ENCODE measurements around the gene BRD9. TPM values are rescaled to one million over a fixed set of nuclear protein-coding genes. Genes with fewer than 3 reads are reported as not detected.

Gene BRD9
- polyA plus RNA-seq, 1 donor (not counting 4 experiments of a cell fraction or from before 2014, with no cell fraction given): 10.1 TPM

- Histone ChIP-seq H3K4me2 (ENCODE audit: control insufficient read depth, extremely low read depth, insufficient read depth, low read depth, low read length) (no peak overlapping the region), H3K9ac (ENCODE audit: control insufficient read depth, extremely low read depth, insufficient read depth, low read length) (no peak overlapping the region), H3K36me3 (ENCODE audit: control insufficient read depth in 2 of 2, extremely low read depth in 1 of 2, insufficient read depth in 2 of 2, low read length in 2 of 2) (peaks cover 59 to 73% of the 10 kb centered on the region in 2 experiments), H3K4me3 (ENCODE audit: control insufficient read depth in 2 of 3, extremely low read depth in 1 of 3, insufficient read depth in 2 of 3, low read depth in 1 of 3, low read length in 3 of 3) (no peak overlapping the region), H2AFZ (ENCODE audit: control insufficient read depth, low read length) (no peak overlapping the region), H3K27me3 (ENCODE audit: control insufficient read depth, extremely low read depth, insufficient read depth, low read length) (no peaks in the 10 kb centered on the region), H3K9me3 (ENCODE audit: control insufficient read depth, low read depth, low read length) (no peaks in the 10 kb centered on the region), H3K79me2 (ENCODE audit: control insufficient read depth, insufficient read depth, low read length) (peaks cover 89% of the 10 kb centered on the region), H3K4me1 (ENCODE audit: control insufficient read depth, extremely low read depth, insufficient read depth, low read length) (peaks cover 10% of the 10 kb centered on the region), H4K20me1 (ENCODE audit: control insufficient read depth, extremely low read depth, insufficient read depth, low read length) (peaks cover 12% of the 10 kb centered on the region), H3K27ac (ENCODE audit: control insufficient read depth, insufficient read depth, low read length) (no peak overlapping the region), H3K9me1 (ENCODE audit: control insufficient read depth, extremely low read depth, insufficient read depth, low read length) (no peaks in the 10 kb centered on the region)
- DNase-seq (ENCODE audit: low read depth, low spot score) (no peak), FAIRE-seq (no peak)
- no peak for TF ChIP-seq EZH2 (IDR thresholded peaks at IDR 0.05; ENCODE audit: low read length)
- no peak for TF ChIP-seq CTCF (optimal IDR thresholded peaks at IDR 0.05 in 1 of 3, IDR thresholded peaks at IDR 0.05 in 1 of 3, conservative IDR thresholded peaks at IDR 0.05 in 1 of 3; ENCODE audit: extremely low read depth in 1 of 3, insufficient read depth in 2 of 3, low read length in 3 of 3)
- dilution Hi-C loops (cut with MboI; ENCODE audit: extremely low pct_ligation_motif_present, low sequenced_read_pairs): no loop called here
Measured at GRCh38 chr5:886716-887325, 5.8 kb downstream of the BRD9 start.

GRCh38 chr5:886036-886435, 6.6 kb downstream of the BRD9 start:
- Histone ChIP-seq H3K4me1 (ENCODE audit: control insufficient read depth, extremely low read depth, insufficient read depth, low read length) (peaks cover 3% of the 10 kb centered on the region), H3K79me2 (ENCODE audit: control insufficient read depth, insufficient read depth, low read length) (peaks cover 85% of the 10 kb centered on the region), H2AFZ (ENCODE audit: control insufficient read depth, low read length) (no peak overlapping the region), H3K4me3 (ENCODE audit: control insufficient read depth in 2 of 3, extremely low read depth in 1 of 3, insufficient read depth in 2 of 3, low read depth in 1 of 3, low read length in 3 of 3) (no peak overlapping the region), H3K9me1 (ENCODE audit: control insufficient read depth, extremely low read depth, insufficient read depth, low read length) (no peaks in the 10 kb centered on the region), H4K20me1 (ENCODE audit: control insufficient read depth, extremely low read depth, insufficient read depth, low read length) (peaks cover 13% of the 10 kb centered on the region), H3K27me3 (ENCODE audit: control insufficient read depth, extremely low read depth, insufficient read depth, low read length) (no peaks in the 10 kb centered on the region), H3K4me2 (ENCODE audit: control insufficient read depth, extremely low read depth, insufficient read depth, low read depth, low read length) (no peak overlapping the region), H3K9me3 (ENCODE audit: control insufficient read depth, low read depth, low read length) (no peaks in the 10 kb centered on the region), H3K27ac (ENCODE audit: control insufficient read depth, insufficient read depth, low read length) (no peak overlapping the region), H3K36me3 (ENCODE audit: control insufficient read depth in 2 of 2, extremely low read depth in 1 of 2, insufficient read depth in 2 of 2, low read length in 2 of 2) (peaks cover 61 to 76% of the 10 kb centered on the region in 2 experiments), H3K9ac (ENCODE audit: control insufficient read depth, extremely low read depth, insufficient read depth, low read length) (no peak overlapping the region)
- dilution Hi-C loops (cut with MboI; ENCODE audit: extremely low pct_ligation_motif_present, low sequenced_read_pairs): no loop called here
- no peak for FAIRE-seq
- TF ChIP-seq CTCF (optimal IDR thresholded peaks at IDR 0.05 in 1 of 3, IDR thresholded peaks at IDR 0.05 in 1 of 3, conservative IDR thresholded peaks at IDR 0.05 in 1 of 3; ENCODE audit: extremely low read depth in 1 of 3, insufficient read depth in 2 of 3, low read length in 3 of 3) (no peak), EZH2 (IDR thresholded peaks at IDR 0.05; ENCODE audit: low read length) (no peak)
- DNase-seq (ENCODE audit: low read depth, low spot score): no peak
